SK-N-SH treated with all-trans-retinoic acid at 6 μM for 48 hours (cell line): ENCODE results near the gene CYBA.

Experiments used
- ARNTL ChIP-seq: fragments of 450-650 bp; formaldehyde crosslinking; IDR thresholded peaks from 2 replicates; pipeline ENCODE4 v1.5.0; 2020; ENCODE audit warnings: low read depth, mild to moderate bottlenecking, moderate library complexity, borderline replicate concordance
- ESRRG ChIP-seq: fragments of 250-450 bp; sonication (Bioruptor Pico); IDR thresholded peaks from 2 replicates; pipeline ENCODE4 v1.6.1; 2021; ENCODE audit warnings: mild to moderate bottlenecking
- ISL1 ChIP-seq: fragments of 250-450 bp; sonication (Bioruptor Pico); IDR thresholded peaks from 2 replicates; pipeline ENCODE4 v2.1.2; 2022; ENCODE audit warnings: mild to moderate bottlenecking, moderate library complexity
- OSR1 ChIP-seq: fragments of 250-450 bp; sonication (Bioruptor Pico); IDR thresholded peaks from 2 replicates; pipeline ENCODE4 v1.8.0; 2022; ENCODE audit warnings: moderate library complexity, mild to moderate bottlenecking, inconsistent platforms
- PPARA ChIP-seq: fragments of 250-450 bp; sonication (Bioruptor Pico); IDR thresholded peaks from 2 replicates; pipeline ENCODE4 v1.5.0; 2020; ENCODE audit warnings: mild to moderate bottlenecking, borderline replicate concordance
- RARB ChIP-seq: fragments of 250-450 bp; sonication (Bioruptor Pico); IDR thresholded peaks from 2 replicates; pipeline ENCODE4 v1.8.0; 2021; ENCODE audit warnings: mild to moderate bottlenecking, moderate library complexity
- SNAI2 ChIP-seq: fragments of 250-450 bp; sonication (Bioruptor Pico); IDR thresholded peaks from 2 replicates; pipeline ENCODE4 v1.5.0; 2020; ENCODE audit warnings: mild to moderate bottlenecking, moderate library complexity
- TCF4 ChIP-seq: fragments of 250-450 bp; sonication (Bioruptor Pico); IDR thresholded peaks from 2 replicates; pipeline ENCODE4 v1.8.0; 2021; ENCODE audit warnings: mild to moderate bottlenecking, moderate library complexity, borderline replicate concordance
- TOX ChIP-seq: fragments of 250-450 bp; sonication (Bioruptor Pico); IDR thresholded peaks from 2 replicates; pipeline ENCODE4 v1.8.0; 2021; ENCODE audit warnings: mild to moderate bottlenecking, moderate library complexity, borderline replicate concordance
- ZC3H10 ChIP-seq: fragments of 250-450 bp; sonication (Bioruptor Pico); IDR thresholded peaks from 2 replicates; pipeline ENCODE4 v1.5.1; 2021; ENCODE audit warnings: mild to moderate bottlenecking, moderate library complexity
- ZFP30 ChIP-seq: fragments of 450-650 bp; formaldehyde crosslinking; IDR thresholded peaks from 2 replicates; pipeline ENCODE4 v1.5.0; 2022; ENCODE audit warnings: mild to moderate bottlenecking, moderate library complexity
- ZNF565 ChIP-seq: fragments of 450-650 bp; formaldehyde crosslinking; conservative IDR thresholded peaks from 2 replicates; pipeline ENCODE4 v1.5.0; 2020; ENCODE audit warnings: low read depth, mild to moderate bottlenecking, moderate library complexity
- TF ChIP-seq, protein P1 (sequence below): fragments of 250-450 bp; sonication (Bioruptor Pico); IDR thresholded peaks from 2 replicates; pipeline ENCODE4 v1.5.0; 2020; ENCODE audit warnings: mild to moderate bottlenecking, moderate library complexity

DNA sequence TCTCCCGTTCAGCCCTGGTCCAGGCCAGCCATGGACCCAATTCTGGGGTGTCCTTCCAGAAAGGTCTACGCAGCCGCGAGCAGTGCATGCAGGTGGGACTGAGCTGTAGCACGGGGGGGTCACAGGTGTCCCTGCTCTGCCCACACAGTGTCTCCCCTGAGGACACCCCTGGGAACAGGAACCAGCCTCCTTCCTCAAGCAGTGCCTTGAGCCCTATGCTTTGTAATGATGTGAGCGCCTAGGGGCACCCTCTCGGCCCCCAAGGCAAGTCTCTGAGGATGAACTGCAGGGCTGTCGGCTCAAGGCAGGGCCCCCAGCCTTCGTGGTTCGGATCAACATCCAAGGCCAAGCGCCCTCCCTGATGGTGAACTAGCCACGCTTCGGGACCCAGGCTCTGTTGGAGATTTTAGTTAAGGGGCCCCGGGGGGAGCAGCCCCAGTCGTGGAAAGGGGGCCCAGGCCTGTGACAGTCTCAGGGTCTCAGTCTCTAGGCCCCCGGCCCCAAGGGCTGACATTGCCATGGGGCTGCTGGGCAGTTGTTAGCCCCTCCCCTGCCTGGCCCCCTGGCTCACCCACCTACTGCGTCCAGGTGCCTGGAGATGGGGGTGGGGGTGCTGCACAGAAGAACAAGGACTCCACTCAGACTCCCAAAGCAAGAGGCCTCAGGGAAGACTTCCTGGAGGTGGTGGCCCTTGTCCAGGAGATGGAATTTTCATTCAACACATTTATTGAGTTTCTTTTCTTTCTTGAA, 10.2 kb downstream of the CYBA start:
- no peak for TF ChIP-seq ZNF565 (CRISPR knock-in tag)
- no peak for TF ChIP-seq RARB (CRISPR knock-in tag)
- TF ChIP-seq TOX (CRISPR knock-in tag): no peak
- TF ChIP-seq, protein P1, sequence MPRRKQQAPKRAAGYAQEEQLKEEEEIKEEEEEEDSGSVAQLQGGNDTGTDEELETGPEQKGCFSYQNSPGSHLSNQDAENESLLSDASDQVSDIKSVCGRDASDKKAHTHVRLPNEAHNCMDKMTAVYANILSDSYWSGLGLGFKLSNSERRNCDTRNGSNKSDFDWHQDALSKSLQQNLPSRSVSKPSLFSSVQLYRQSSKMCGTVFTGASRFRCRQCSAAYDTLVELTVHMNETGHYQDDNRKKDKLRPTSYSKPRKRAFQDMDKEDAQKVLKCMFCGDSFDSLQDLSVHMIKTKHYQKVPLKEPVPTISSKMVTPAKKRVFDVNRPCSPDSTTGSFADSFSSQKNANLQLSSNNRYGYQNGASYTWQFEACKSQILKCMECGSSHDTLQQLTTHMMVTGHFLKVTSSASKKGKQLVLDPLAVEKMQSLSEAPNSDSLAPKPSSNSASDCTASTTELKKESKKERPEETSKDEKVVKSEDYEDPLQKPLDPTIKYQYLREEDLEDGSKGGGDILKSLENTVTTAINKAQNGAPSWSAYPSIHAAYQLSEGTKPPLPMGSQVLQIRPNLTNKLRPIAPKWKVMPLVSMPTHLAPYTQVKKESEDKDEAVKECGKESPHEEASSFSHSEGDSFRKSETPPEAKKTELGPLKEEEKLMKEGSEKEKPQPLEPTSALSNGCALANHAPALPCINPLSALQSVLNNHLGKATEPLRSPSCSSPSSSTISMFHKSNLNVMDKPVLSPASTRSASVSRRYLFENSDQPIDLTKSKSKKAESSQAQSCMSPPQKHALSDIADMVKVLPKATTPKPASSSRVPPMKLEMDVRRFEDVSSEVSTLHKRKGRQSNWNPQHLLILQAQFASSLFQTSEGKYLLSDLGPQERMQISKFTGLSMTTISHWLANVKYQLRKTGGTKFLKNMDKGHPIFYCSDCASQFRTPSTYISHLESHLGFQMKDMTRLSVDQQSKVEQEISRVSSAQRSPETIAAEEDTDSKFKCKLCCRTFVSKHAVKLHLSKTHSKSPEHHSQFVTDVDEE (CRISPR knock-in tag): no peak
- TF ChIP-seq PPARA (CRISPR knock-in tag): no peak
- TF ChIP-seq SNAI2 (CRISPR knock-in tag): no peak
- TF ChIP-seq ZC3H10 (CRISPR knock-in tag): no peak
- TF ChIP-seq ZFP30 (CRISPR knock-in tag): no peak
- TF ChIP-seq TCF4: no peak
- TF ChIP-seq OSR1 (CRISPR knock-in tag): no peak
- no peak for TF ChIP-seq ISL1
- TF ChIP-seq ESRRG: no peak
- no peak for TF ChIP-seq ARNTL (CRISPR knock-in tag)
